SK-N-SH treated with all-trans-retinoic acid at 6 μM for 48 hours (cell line): ENCODE results near the gene NRARP.

ENCODE experiments used
- BACH2 ChIP-seq: fragments of 250-450 bp; sonication (Bioruptor Pico); IDR thresholded peaks from 2 replicates; pipeline ENCODE4 v1.9.0; 2021; ENCODE audit warnings: mild to moderate bottlenecking, borderline replicate concordance
- ISL1 ChIP-seq: fragments of 250-450 bp; sonication (Bioruptor Pico); IDR thresholded peaks from 2 replicates; pipeline ENCODE4 v2.1.2; 2022; ENCODE audit warnings: mild to moderate bottlenecking, moderate library complexity
- SNAI2 ChIP-seq: fragments of 250-450 bp; sonication (Bioruptor Pico); IDR thresholded peaks from 2 replicates; pipeline ENCODE4 v1.5.0; 2020; ENCODE audit warnings: mild to moderate bottlenecking, moderate library complexity
- TCF4 ChIP-seq: fragments of 250-450 bp; sonication (Bioruptor Pico); IDR thresholded peaks from 2 replicates; pipeline ENCODE4 v1.8.0; 2021; ENCODE audit warnings: mild to moderate bottlenecking, moderate library complexity, borderline replicate concordance
- ZC3H10 ChIP-seq: fragments of 250-450 bp; sonication (Bioruptor Pico); IDR thresholded peaks from 2 replicates; pipeline ENCODE4 v1.5.1; 2021; ENCODE audit warnings: mild to moderate bottlenecking, moderate library complexity
- ZFP3 ChIP-seq: fragments of 250-450 bp; sonication (Bioruptor Pico); IDR thresholded peaks from 2 replicates; pipeline ENCODE4 v1.5.0; 2020; ENCODE audit warnings: mild to moderate bottlenecking, moderate library complexity
- ZFP30 ChIP-seq: fragments of 450-650 bp; formaldehyde crosslinking; IDR thresholded peaks from 2 replicates; pipeline ENCODE4 v1.5.0; 2022; ENCODE audit warnings: mild to moderate bottlenecking, moderate library complexity
- ZNF8 ChIP-seq: fragments of 450-650 bp; formaldehyde crosslinking; IDR thresholded peaks from 2 replicates; pipeline ENCODE4 v1.5.0; 2020; ENCODE audit warnings: mild to moderate bottlenecking, moderate library complexity
- TF ChIP-seq, protein P1 (sequence below): fragments of 250-450 bp; sonication (Bioruptor Pico); IDR thresholded peaks from 2 replicates; pipeline ENCODE4 v1.8.0; 2020; ENCODE audit warnings: mild to moderate bottlenecking, moderate library complexity, borderline replicate concordance
- TF ChIP-seq, protein P2 (sequence below): fragments of 250-450 bp; sonication (Bioruptor Pico); IDR thresholded peaks from 2 replicates; pipeline ENCODE4 v1.8.0; 2021; ENCODE audit warnings: low read depth, mild to moderate bottlenecking, moderate library complexity, borderline replicate concordance

DNA sequence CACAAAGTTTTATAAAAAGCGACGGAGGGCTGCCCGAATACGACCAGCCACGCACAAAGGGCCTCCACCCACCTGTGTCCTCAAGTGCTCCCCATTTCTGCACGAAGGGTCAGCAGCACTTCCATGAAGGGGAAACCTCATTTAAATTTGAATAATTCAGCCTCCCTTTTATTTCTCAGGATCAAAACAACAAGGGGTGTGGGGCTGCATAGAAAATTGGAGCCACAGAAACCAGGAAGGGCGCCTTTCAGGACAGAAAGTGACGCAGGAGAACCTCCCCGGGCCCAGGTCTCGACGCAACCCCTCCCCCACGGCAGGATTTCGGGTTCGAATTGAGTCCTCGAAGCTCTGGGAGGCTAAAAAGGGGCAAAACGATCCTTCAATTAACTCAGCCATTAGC is 2.1 kb downstream of the NRARP start:
- TF ChIP-seq, protein P1, sequence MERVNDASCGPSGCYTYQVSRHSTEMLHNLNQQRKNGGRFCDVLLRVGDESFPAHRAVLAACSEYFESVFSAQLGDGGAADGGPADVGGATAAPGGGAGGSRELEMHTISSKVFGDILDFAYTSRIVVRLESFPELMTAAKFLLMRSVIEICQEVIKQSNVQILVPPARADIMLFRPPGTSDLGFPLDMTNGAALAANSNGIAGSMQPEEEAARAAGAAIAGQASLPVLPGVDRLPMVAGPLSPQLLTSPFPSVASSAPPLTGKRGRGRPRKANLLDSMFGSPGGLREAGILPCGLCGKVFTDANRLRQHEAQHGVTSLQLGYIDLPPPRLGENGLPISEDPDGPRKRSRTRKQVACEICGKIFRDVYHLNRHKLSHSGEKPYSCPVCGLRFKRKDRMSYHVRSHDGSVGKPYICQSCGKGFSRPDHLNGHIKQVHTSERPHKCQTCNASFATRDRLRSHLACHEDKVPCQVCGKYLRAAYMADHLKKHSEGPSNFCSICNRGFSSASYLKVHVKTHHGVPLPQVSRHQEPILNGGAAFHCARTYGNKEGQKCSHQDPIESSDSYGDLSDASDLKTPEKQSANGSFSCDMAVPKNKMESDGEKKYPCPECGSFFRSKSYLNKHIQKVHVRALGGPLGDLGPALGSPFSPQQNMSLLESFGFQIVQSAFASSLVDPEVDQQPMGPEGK (CRISPR knock-in tag): no peak
- no peak for TF ChIP-seq ZC3H10 (CRISPR knock-in tag)
- no peak for TF ChIP-seq ZNF8 (CRISPR knock-in tag)
- no peak for TF ChIP-seq BACH2 (CRISPR knock-in tag)
- TF ChIP-seq ZFP3: no peak
- no peak for TF ChIP-seq ISL1 (CRISPR knock-in tag)
- TF ChIP-seq SNAI2 (CRISPR knock-in tag): no peak
- TF ChIP-seq, protein P2, sequence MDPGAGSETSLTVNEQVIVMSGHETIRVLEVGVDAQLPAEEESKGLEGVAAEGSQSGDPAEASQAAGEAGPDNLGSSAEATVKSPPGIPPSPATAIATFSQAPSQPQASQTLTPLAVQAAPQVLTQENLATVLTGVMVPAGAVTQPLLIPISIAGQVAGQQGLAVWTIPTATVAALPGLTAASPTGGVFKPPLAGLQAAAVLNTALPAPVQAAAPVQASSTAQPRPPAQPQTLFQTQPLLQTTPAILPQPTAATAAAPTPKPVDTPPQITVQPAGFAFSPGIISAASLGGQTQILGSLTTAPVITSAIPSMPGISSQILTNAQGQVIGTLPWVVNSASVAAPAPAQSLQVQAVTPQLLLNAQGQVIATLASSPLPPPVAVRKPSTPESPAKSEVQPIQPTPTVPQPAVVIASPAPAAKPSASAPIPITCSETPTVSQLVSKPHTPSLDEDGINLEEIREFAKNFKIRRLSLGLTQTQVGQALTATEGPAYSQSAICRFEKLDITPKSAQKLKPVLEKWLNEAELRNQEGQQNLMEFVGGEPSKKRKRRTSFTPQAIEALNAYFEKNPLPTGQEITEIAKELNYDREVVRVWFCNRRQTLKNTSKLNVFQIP: no peak
- TF ChIP-seq ZFP30: no peak
- no peak for TF ChIP-seq TCF4 (CRISPR knock-in tag)
